ENCODE data around the gene NLRC3.

The NLRC3 gene

DNA sequence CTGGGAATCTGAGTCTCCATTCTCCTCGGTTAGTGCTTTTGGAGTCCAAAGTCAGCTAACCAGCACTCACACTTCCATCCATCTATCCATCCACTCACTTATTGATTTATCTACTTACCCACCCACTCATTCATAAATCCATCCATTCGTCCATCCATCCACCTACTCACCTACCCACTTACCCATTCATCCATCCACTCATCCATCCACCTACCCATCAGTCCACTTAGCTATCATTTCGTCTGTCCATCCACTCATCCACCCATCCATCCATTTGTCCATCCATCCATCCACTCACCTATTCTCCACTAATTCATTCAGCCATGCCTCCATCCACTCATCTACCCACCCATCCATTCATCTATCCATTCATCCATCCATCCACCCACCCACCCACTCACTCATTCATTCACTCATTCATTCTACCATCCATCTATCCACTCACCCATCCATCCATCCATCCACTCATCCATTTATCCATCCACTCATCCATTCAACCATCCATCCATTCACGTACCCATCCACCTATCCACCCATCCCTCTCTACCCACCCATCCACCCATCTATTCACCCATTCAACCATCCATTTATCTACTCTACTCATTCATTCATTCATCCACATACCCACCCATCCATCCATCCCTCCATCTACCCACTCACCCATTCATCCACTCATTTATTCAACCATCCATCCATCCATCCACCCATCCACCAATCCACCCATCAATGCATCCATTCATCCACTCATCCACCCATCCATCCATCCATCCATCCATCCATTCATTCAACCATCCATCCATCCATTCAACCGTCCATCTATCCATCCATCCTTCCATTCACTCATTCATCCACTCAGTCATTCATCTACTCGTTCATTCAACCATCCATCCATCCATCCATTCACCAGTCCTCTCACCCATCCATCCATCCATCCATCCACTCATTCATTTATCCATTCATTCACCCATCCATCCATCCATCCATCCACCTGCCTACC is 26.1 kb downstream of the NLRC3 start:
- TF ChIP-seq, protein P1, sequence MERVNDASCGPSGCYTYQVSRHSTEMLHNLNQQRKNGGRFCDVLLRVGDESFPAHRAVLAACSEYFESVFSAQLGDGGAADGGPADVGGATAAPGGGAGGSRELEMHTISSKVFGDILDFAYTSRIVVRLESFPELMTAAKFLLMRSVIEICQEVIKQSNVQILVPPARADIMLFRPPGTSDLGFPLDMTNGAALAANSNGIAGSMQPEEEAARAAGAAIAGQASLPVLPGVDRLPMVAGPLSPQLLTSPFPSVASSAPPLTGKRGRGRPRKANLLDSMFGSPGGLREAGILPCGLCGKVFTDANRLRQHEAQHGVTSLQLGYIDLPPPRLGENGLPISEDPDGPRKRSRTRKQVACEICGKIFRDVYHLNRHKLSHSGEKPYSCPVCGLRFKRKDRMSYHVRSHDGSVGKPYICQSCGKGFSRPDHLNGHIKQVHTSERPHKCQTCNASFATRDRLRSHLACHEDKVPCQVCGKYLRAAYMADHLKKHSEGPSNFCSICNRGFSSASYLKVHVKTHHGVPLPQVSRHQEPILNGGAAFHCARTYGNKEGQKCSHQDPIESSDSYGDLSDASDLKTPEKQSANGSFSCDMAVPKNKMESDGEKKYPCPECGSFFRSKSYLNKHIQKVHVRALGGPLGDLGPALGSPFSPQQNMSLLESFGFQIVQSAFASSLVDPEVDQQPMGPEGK (CRISPR knock-in tag; IDR thresholded peaks at IDR 0.05; ENCODE audit: borderline replicate concordance): no peak
- TF ChIP-seq ZNF565 (CRISPR knock-in tag; conservative IDR thresholded peaks at IDR 0.05; ENCODE audit: low read depth): no peak
- no peak for TF ChIP-seq ZNF70 (CRISPR knock-in tag; IDR thresholded peaks at IDR 0.05)
- no peak for TF ChIP-seq CSRNP3 (CRISPR knock-in tag; IDR thresholded peaks at IDR 0.05)
- TF ChIP-seq TOX (CRISPR knock-in tag; IDR thresholded peaks at IDR 0.05; ENCODE audit: borderline replicate concordance): no peak
- TF ChIP-seq TSHZ2 (CRISPR knock-in tag; IDR thresholded peaks at IDR 0.05): no peak
- no peak for TF ChIP-seq ARNTL (CRISPR knock-in tag; IDR thresholded peaks at IDR 0.05; ENCODE audit: borderline replicate concordance, low read depth)
- TF ChIP-seq ZFP3 (CRISPR knock-in tag; IDR thresholded peaks at IDR 0.05): no peak
- ATAC-seq: no peak

- ATAC-seq: no peak
- TF ChIP-seq ZC3H10 (CRISPR knock-in tag; IDR thresholded peaks at IDR 0.05) (no peak), BACH2 (CRISPR knock-in tag; IDR thresholded peaks at IDR 0.05; ENCODE audit: borderline replicate concordance) (no peak), OSR1 (CRISPR knock-in tag; IDR thresholded peaks at IDR 0.05) (no peak), ISL1 (CRISPR knock-in tag; IDR thresholded peaks at IDR 0.05) (no peak), ZNF8 (CRISPR knock-in tag; IDR thresholded peaks at IDR 0.05) (no peak), ESRRG (CRISPR knock-in tag; IDR thresholded peaks at IDR 0.05) (no peak), CSDC2 (CRISPR knock-in tag; IDR thresholded peaks at IDR 0.05) (no peak), ZFP30 (CRISPR knock-in tag; IDR thresholded peaks at IDR 0.05) (no peak), CSRNP3 (CRISPR knock-in tag; IDR thresholded peaks at IDR 0.05) (no peak), PPARA (CRISPR knock-in tag; IDR thresholded peaks at IDR 0.05; ENCODE audit: borderline replicate concordance) (no peak)
Measured at GRCh38 chr16:3549906-3550305, 27.3 kb downstream of the NLRC3 start.

GRCh38 chr16:3548859-3549258 is 28.3 kb downstream of the NLRC3 start:
- TF ChIP-seq CSRNP3 (CRISPR knock-in tag; IDR thresholded peaks at IDR 0.05) (no peak), RARB (CRISPR knock-in tag; IDR thresholded peaks at IDR 0.05) (no peak), CSDC2 (CRISPR knock-in tag; IDR thresholded peaks at IDR 0.05) (no peak), TSHZ2 (CRISPR knock-in tag; IDR thresholded peaks at IDR 0.05) (no peak), ESRRG (CRISPR knock-in tag; IDR thresholded peaks at IDR 0.05) (no peak)
- no peak for ATAC-seq
